Thoracic aorta (tissue), 2 donors: ENCODE results near the gene APOM. TPM values are rescaled to one million over a fixed set of nuclear protein-coding genes. Genes with fewer than 3 reads are reported as not detected.

Experiments used
- ATAC-seq: fragments of 150-250 bp; one replicate; pipeline ENCODE4 v1.8.0; 2017; ENCODE audit warnings: low read depth; ENCODE audit not compliant: insufficient number of reproducible peaks, low FRiP score
- DNase-seq: peaks from one replicate; pipeline ENCODE4 v3.0.0-alpha.2; 2020; ENCODE audit warnings: low spot score
- H3K27ac ChIP-seq, 2 donors: fragments of 200-600 bp; sonication (generic); 1 replicate in 1 of 2; 2 replicates in 1 of 2; pipeline ENCODE4 v1.5.1; 2016; ENCODE audit warnings: mild to moderate bottlenecking in 2 of 2, moderate library complexity in 2 of 2
- H3K27me3 ChIP-seq: fragments of 200-600 bp; sonication (generic); replicated peaks from 2 replicates; pipeline ENCODE4 v1.6.0; 2016; ENCODE audit warnings: mild to moderate bottlenecking; ENCODE audit not compliant: insufficient read depth
- H3K36me3 ChIP-seq: fragments of 200-600 bp; sonication (generic); one replicate; pipeline ENCODE4 v1.5.1; 2016
- H3K4me1 ChIP-seq, 2 donors: fragments of 200-600 bp; sonication (generic); 1 replicate in 1 of 2; 2 replicates in 1 of 2; pipeline versions ENCODE4 v1.5.1 to v1.6.0; 2016; ENCODE audit warnings: low read depth in 2 of 2, mild to moderate bottlenecking in 1 of 2; ENCODE audit not compliant: control insufficient read depth in 1 of 2
- H3K4me3 ChIP-seq: fragments of 200-600 bp; sonication (generic); 2 replicates; pipeline ENCODE4 v1.5.1; 2016; ENCODE audit warnings: mild to moderate bottlenecking
- H3K9me3 ChIP-seq: fragments of 200-600 bp; sonication (generic); 2 replicates; pipeline ENCODE4 v1.5.1; 2016
- CTCF ChIP-seq: fragments of 200-600 bp; sonication (generic); IDR thresholded peaks from one replicate; pipeline ENCODE4 v1.5.1; 2019; ENCODE audit warnings: antibody characterized with exemption
- total RNA-seq, 2 donors: library from RNA; depleted of rRNA; stranded (reverse); fragments of >200 nt; gene quantifications; one replicate each; pipeline versions ENCODE4 v1.1.0 to v1.2.3, GENCODE V29; 2016

The APOM gene
- total RNA-seq, result 1 to 10 TPM in 1 of 2 donors, not detected in 1; 2.2 TPM

DNA sequence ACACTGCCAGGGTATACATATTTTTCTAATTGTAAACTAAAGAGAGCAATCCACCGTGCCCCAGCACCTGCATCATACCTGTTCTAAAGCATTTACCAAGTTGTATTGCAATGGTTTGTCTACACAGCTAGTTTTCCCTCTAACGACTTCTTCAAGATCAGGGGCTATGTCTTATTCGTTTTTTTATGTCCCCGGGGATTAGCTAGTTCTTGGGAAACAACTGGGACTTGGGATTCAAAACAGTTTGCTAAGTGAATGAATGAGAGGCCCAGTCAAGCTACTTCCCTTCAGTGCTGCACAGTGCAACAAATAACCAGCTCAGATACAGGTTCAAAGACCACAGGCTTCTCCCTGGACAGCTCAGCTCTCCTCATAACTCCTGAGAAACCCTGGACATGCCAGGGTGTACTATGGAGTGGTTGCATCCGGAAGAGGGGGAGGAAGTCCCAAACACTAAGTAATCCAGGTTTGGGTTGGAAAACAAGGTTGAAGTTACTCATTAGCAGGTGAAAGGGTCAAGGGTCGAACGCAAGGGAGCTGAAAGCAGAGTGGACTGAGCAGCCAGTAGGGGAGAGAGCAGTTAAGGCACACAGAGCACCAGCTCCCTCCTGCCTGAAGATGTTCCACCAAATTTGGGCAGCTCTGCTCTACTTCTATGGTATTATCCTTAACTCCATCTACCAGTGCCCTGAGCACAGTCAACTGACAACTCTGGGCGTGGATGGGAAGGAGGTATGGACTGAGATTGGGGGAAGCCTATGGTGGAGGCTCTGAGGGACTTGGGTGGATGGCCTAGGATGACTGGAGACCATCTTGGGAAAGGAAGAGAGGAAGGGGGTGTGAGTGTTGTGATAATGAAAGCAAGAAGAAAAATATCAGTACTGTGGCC, at the start of gene APOM:
APOM (plus strand) TSS at position 546 of the 889 bp plus-strand sequence; CDS start at position 619, 73 bp downstream.
- Histone ChIP-seq H3K27ac (no peak within 1 kb of the TSS), H3K9me3 (no peaks in the 10 kb centered on the region), H3K4me1 (peaks cover 25 to 48% of the 10 kb centered on the region in 2 donors), H3K27me3 (no peaks in the 10 kb centered on the region), H3K4me3 (no peak within 1 kb of the TSS), H3K36me3 (no peaks in the 10 kb centered on the region)
- DNase-seq (no peak), ATAC-seq (no peak)
- no peak for TF ChIP-seq CTCF

GRCh38 chr6:31607317-31607716, 48.4 kb upstream of the APOM start:
- H3K4me3 ChIP-seq, result no peak overlapping the region
- H3K4me1 ChIP-seq, result no peaks in the 10 kb centered on the region
- H3K27ac ChIP-seq, result no peak overlapping the region
- ATAC-seq (no peak), DNase-seq (no peak)
- H3K27me3 ChIP-seq, result no peaks in the 10 kb centered on the region
- H3K36me3 ChIP-seq, result no peaks in the 10 kb centered on the region
- no peaks in the 10 kb centered on the region for H3K9me3 ChIP-seq
- no peak for TF ChIP-seq CTCF

- no peak for TF ChIP-seq CTCF
- no peak for ATAC-seq
- no peak for DNase-seq
- H3K27ac ChIP-seq, result no peak overlapping the region
- no peaks in the 10 kb centered on the region for H3K9me3 ChIP-seq
- H3K4me3 ChIP-seq, result no peak overlapping the region
- H3K4me1 ChIP-seq, result no peaks in the 10 kb centered on the region
- no peaks in the 10 kb centered on the region for H3K27me3 ChIP-seq
- no peaks in the 10 kb centered on the region for H3K36me3 ChIP-seq
Measured at GRCh38 chr6:31609519-31610406, 45.9 kb upstream of the APOM start.

DNA sequence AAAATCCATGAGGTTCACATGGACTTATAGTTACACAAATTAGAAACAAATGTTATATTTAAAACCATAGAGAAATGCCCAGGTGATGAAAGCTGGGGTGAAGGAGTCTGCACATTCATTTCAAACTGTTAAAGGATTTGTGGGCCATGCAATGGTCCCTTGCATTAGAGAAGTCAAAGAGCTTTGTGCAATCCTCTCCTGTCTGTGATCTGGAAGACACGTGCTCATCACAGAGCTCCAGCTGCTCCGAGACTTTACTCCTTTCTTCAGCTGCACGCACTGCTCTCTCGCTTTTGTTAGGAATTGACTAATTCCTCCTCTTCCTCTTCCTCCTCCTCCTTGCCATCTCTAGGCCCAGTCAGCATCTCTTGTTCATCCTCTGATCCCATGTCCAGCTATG, 44.7 kb upstream of the APOM start:
- H3K27me3 ChIP-seq, result no peaks in the 10 kb centered on the region
- no peak for DNase-seq
- H3K9me3 ChIP-seq, result no peaks in the 10 kb centered on the region
- H3K27ac ChIP-seq, result no peak overlapping the region
- no peaks in the 10 kb centered on the region for H3K4me1 ChIP-seq
- no peak for TF ChIP-seq CTCF
- no peak for ATAC-seq
- H3K4me3 ChIP-seq, result no peak overlapping the region
- H3K36me3 ChIP-seq, result no peaks in the 10 kb centered on the region

DNA sequence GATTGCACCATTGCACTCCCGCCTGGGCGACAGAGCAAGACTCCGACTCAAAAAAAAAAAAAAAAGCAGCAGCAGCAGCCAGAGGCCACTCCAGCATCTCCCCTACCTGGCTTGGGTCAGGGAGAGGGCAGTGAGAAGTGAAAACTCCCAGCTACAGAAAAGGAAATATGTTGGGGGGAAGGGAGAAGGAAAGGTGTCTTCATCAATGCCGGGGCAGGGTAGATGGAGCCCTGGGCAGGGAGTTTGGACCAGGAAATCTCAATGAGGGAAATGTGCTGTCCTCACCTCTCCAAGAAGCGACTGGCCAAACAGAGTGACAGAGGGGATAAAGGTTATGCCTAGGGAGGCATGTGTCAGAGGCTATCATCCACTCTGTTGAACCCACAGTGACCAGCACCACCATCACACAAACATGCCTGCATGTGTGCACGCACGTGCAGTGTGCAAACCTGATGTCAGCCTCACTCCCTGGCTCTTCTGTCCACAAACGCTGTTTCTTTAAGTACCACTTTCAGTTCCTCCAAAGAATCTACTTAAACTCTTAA, 41.5 kb upstream of the APOM start:
- H3K4me1 ChIP-seq, result no peaks in the 10 kb centered on the region
- DNase-seq, result no peak
- H3K27me3 ChIP-seq, result no peaks in the 10 kb centered on the region
- no peak overlapping the region for H3K27ac ChIP-seq
- no peak overlapping the region for H3K4me3 ChIP-seq
- no peak for ATAC-seq
- H3K36me3 ChIP-seq, result no peaks in the 10 kb centered on the region
- no peaks in the 10 kb centered on the region for H3K9me3 ChIP-seq
- no peak for TF ChIP-seq CTCF
